ENCODE results near the gene YWHAG. TPM values are rescaled to one million over a fixed set of nuclear protein-coding genes. Genes with fewer than 3 reads are reported as not detected.

YWHAG gene
- total and polyA plus RNA-seq, 9 of the 15 experiments (the other 6 are each of a cell fraction or from before 2014, with no cell fraction given), result 30.4 to 246 (median 94.5) TPM

DNA sequence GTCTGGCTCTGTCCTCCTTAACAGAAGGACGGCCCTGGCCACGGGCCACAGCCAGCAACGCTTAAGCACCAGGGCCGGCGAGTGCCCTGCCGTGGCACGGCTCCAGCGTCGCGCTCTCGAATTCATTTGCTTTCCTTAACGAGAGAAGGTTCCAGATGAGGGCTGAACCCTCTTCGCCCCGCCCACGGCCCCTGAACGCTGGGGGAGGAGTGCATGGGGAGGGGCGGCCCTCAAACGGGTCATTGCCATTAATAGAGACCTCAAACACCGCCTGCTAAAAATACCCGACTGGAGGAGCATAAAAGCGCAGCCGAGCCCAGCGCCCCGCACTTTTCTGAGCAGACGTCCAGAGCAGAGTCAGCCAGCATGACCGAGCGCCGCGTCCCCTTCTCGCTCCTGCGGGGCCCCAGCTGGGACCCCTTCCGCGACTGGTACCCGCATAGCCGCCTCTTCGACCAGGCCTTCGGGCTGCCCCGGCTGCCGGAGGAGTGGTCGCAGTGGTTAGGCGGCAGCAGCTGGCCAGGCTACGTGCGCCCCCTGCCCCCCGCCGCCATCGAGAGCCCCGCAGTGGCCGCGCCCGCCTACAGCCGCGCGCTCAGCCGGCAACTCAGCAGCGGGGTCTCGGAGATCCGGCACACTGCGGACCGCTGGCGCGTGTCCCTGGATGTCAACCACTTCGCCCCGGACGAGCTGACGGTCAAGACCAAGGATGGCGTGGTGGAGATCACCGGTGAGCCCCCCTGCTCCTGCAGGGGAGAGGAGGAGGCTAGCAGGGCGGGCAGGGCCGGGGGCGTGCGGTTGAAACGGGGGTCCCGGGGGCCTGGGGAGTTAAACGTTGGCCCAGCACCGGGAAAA is 56.2 kb downstream of the YWHAG start, which contains the start of gene HSPB1 (continued):
- peak; percentile 43; the same call in 1 of the 2 replicates for TF ChIP-seq ZBTB9 (CRISPR knock-in tag; IDR thresholded peaks at IDR 0.05)
- no peak for TF ChIP-seq HMBOX1 (IDR thresholded peaks at IDR 0.05)
- TF ChIP-seq SRSF9 (IDR thresholded peaks at IDR 0.05; ENCODE audit: borderline replicate concordance, low read depth, low read length), result no peak
- TF ChIP-seq, protein P1, sequence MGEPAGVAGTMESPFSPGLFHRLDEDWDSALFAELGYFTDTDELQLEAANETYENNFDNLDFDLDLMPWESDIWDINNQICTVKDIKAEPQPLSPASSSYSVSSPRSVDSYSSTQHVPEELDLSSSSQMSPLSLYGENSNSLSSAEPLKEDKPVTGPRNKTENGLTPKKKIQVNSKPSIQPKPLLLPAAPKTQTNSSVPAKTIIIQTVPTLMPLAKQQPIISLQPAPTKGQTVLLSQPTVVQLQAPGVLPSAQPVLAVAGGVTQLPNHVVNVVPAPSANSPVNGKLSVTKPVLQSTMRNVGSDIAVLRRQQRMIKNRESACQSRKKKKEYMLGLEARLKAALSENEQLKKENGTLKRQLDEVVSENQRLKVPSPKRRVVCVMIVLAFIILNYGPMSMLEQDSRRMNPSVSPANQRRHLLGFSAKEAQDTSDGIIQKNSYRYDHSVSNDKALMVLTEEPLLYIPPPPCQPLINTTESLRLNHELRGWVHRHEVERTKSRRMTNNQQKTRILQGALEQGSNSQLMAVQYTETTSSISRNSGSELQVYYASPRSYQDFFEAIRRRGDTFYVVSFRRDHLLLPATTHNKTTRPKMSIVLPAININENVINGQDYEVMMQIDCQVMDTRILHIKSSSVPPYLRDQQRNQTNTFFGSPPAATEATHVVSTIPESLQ (CRISPR knock-in tag; IDR thresholded peaks at IDR 0.05), result peak; percentile 78; the same call in 1 of the 2 replicates
- TF ChIP-seq, protein P2, sequence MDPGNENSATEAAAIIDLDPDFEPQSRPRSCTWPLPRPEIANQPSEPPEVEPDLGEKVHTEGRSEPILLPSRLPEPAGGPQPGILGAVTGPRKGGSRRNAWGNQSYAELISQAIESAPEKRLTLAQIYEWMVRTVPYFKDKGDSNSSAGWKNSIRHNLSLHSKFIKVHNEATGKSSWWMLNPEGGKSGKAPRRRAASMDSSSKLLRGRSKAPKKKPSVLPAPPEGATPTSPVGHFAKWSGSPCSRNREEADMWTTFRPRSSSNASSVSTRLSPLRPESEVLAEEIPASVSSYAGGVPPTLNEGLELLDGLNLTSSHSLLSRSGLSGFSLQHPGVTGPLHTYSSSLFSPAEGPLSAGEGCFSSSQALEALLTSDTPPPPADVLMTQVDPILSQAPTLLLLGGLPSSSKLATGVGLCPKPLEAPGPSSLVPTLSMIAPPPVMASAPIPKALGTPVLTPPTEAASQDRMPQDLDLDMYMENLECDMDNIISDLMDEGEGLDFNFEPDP (CRISPR knock-in tag; IDR thresholded peaks at IDR 0.05), result no peak
- TF ChIP-seq ZNF436 (CRISPR knock-in tag; IDR thresholded peaks at IDR 0.05), result no peak
- TF ChIP-seq, protein P3, sequence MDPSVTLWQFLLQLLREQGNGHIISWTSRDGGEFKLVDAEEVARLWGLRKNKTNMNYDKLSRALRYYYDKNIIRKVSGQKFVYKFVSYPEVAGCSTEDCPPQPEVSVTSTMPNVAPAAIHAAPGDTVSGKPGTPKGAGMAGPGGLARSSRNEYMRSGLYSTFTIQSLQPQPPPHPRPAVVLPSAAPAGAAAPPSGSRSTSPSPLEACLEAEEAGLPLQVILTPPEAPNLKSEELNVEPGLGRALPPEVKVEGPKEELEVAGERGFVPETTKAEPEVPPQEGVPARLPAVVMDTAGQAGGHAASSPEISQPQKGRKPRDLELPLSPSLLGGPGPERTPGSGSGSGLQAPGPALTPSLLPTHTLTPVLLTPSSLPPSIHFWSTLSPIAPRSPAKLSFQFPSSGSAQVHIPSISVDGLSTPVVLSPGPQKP (CRISPR knock-in tag; IDR thresholded peaks at IDR 0.05), result no peak
- TF ChIP-seq FUS (optimal IDR thresholded peaks at IDR 0.05; ENCODE audit: low read depth, low read length), result no peak
- no peak for TF ChIP-seq ZC3H8 (IDR thresholded peaks at IDR 0.05)
- TF ChIP-seq HLTF (IDR thresholded peaks at IDR 0.05), result no peak
- no peak for TF ChIP-seq CEBPG (CRISPR knock-in tag; IDR thresholded peaks at IDR 0.05)
- TF ChIP-seq CEBPG (tag; conservative IDR thresholded peaks at IDR 0.05 in 1 of 2, IDR thresholded peaks at IDR 0.05 in 1 of 2), result no peak
- no peak for TF ChIP-seq CBX5 (IDR thresholded peaks at IDR 0.05; ENCODE audit: borderline replicate concordance, low read depth)
- no peak; the same call in 1 of the 2 replicates for TF ChIP-seq ZNF75A (CRISPR knock-in tag; IDR thresholded peaks at IDR 0.05)
- TF ChIP-seq ZNF3 (CRISPR knock-in tag; IDR thresholded peaks at IDR 0.05), result no peak
- no peak for TF ChIP-seq POLR2AphosphoS2 (IDR thresholded peaks at IDR 0.05; ENCODE audit: low read length)
- peak; percentile 83; the same call in 1 of the 2 replicates for TF ChIP-seq ATF7 (IDR thresholded peaks at IDR 0.05)
- no peak for TF ChIP-seq TRIM24 (IDR thresholded peaks at IDR 0.05)
- TF ChIP-seq, protein P4, sequence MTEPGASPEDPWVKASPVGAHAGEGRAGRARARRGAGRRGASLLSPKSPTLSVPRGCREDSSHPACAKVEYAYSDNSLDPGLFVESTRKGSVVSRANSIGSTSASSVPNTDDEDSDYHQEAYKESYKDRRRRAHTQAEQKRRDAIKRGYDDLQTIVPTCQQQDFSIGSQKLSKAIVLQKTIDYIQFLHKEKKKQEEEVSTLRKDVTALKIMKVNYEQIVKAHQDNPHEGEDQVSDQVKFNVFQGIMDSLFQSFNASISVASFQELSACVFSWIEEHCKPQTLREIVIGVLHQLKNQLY (CRISPR knock-in tag; conservative IDR thresholded peaks at IDR 0.05), result no peak
- peak; percentile 55 for TF ChIP-seq EGR1 (conservative IDR thresholded peaks at IDR 0.05)
